ENCODE results near the gene SIK3.
"Not testable (repeated sequence)": the region's sequence is repeated elsewhere in the genome, so short reads cannot be mapped to it uniquely, and the experiment has no call there.

SIK3 gene

DNA sequence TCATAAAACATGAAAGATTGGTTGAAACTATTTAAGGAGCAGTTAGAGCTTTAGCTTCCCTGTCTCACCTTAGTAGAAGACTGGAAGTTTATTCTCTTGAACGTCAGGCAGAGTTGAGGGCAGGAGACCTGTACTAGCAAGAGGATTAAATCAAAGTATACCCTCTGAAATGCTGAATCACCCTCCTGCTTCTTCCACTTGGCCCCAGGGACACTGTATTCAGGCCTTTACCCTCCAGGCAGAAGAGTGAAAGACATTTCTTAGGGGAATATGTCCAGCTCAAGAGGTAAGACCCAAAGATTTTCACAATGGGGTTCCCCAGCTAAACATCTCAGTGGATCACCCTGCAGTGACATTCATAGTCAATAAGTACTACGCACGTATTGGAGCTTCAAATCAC is 287.0 kb downstream of the SIK3 start:
- DNase-seq = no peak

DNA sequence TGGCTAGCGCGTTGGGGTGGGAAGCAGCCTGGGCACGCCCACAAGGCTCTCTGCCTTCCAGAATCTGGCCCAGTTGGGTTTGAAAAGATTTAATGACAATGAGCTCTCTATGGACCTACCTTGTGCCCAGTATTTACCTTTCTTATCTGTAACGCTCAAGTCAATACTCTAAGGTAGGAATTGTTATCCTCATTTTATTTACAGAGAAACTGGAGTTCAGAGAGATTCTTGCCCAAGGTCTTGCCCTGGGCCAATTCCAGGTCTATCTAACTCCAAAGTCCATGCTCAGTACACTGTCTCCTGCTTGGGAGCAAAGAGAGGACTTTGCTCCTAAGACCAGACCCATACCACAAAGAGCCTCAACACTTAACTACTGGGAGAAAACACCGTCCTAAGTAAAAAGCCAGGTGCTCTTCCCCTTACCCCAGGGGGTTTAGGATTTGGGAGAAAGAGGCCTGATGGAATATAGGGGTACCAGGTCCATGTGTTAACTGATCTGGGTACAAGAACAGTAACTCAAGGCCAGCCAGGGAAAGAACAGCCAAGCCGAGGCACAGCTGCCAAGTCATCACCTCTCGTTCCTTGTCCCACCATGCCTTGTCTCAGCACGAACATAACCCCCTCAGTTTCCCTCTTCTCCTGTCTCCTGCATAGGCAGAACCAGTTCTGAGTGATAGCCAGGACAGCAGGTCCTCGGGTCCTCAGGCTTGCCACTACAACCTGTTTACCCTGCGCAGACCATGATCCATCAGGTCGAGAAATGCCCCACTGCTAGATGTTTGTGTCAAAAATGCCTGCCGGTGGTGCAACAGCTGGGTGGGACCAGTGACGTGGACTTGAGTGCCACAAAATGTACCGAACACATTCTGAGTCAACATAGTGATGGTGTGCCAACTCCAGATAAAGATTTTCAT is 289.7 kb downstream of the SIK3 start:
- DNase-seq = no peak

DNA sequence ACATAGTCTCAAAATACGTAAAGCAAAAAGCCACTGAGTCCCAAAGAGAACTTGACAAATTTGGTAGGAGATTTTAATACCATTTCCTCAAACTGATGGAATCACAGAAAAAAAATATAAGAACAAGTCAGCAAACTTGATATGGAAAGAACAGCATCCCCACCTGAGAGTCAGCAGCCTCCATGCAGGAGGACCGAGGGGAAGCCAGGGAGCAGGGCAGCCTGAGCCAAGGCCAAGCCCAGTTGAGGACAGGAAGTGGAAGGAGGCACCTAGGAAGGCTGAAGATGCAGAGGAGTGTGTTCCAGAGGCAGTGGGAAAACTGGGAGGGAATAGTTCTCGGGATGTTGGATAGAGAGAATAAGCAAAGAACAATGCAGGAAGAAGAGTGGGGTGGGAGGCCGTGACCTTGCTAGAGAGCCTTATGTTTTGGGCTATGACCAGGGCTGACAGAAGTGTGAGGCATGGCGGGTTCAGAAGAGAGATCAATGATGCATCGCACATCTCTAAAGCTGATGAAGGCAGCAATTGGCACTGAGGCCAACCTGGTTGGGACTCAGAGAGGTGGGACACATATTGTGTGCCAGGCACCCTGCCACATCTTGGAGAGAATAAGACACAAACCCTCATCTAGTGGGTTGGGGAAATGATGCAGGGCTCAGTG is 290.5 kb downstream of the SIK3 start:
- no peak for DNase-seq

DNA sequence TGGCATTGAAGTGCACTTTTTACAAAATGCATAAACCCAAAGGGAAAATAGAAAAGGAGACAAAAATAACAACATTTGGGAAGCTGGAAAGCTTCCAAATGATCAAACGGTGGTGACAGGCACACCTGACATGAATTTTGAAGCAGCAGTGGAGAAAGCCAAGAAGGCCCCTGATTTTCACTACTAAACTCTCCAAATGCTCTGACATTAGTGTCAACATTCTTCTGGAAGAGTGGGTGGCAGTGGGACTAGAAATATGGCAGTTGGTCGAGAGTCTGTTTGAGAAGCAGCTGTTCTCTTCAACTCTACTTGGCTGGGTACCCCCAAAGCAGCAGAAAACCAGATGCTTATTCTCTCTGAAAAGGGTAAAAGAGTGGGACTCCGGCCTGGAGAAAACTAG is 294.2 kb downstream of the SIK3 start:
- no peak for DNase-seq

DNA sequence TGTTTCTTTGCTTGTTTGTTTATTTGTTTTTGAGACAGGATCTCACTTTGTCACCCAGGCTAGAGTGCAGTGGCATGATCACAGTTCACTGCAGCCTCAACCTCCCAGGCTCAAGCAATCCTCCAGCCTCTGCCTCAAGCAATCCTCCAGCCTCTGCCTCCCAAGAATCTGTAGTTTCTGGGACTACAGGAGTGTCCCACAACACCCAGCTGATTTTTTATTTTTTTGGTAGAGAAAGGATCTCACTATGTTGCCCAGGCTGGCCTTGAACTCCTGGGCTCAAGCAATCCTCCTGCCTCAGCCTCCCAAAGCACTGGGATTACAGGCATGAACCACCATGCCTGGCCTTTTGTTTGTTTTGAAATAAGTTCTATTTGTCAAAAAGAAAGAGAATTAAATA is 296.6 kb downstream of the SIK3 start:
- DNase-seq = not testable (repeated sequence)

DNA sequence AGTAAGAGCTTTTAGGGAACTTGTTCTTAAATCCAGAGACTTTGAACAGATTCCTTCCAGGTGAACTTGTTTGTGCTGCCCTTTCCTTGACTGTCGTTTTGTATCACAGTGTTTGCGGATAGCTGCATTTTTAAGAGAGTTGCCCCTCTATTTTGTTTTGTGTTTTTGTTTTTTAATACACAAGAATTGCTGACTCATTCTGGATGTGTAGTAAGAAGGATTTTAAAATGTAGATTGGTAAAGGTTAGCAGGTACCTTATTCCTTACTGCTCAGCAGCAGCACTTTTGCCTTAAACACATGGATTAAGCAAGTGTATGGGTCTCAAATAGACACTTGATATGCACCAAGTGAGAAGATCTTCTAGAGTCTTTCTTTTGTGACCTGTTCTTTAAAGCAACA is 297.6 kb downstream of the SIK3 start:
- DNase-seq = no peak

DNA sequence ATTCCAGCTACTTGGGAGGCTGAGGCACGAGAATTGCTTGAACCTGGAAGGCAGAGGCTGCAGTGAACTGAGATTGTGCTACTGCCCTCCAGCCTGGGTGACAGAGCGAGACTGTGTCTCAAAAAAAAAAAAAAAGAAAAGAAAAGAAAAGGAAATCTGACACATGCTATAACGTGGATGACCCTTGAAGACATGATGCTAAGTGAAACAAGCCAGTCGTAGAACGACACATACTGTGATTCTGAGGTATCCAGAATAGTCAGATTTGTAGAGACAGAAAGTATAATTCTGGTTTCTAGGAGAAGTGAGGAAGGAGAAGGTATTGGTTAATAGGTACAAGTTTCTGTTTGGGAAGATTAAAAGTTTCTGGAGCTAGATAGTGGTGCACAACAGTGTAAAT is 299.9 kb downstream of the SIK3 start:
- no peak for DNase-seq

DNA sequence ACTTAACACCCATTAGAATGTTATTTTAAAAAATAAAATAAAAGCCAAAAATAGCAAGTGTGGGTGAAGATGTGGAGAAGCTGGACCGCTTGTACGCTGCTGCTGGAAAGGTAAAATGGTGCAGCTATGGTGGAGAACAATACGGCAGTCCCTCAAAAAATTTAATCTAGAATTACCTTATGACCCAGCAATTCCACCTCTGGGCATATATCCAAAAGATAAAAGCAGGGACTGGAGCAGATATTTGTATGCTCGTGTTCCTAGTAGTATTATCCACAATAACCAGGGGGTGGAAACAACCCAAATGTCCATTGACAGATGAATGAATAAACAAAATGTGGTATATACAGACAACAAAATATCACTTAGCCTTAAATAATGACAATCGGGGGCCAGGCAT is 300.4 kb downstream of the SIK3 start:
- DNase-seq = no peak

DNA sequence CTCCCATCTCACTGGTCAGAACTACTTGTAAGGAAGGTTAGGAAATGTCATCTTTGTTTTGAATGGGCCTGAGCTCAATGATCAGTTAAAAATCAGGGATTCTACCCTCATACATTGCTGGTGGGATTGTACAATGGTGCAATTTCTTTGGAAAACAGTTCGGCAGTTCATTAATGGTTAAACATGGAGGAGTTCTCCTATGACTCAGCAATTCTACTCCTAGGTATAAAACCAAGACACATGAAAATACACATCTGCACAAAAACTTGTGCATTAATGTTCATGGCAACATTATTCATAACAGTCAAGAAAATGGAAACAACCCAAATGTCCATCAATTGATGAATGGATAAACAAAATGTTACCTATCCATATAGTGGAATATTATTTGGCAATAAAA is 301.7 kb downstream of the SIK3 start:
- no peak for DNase-seq

DNA sequence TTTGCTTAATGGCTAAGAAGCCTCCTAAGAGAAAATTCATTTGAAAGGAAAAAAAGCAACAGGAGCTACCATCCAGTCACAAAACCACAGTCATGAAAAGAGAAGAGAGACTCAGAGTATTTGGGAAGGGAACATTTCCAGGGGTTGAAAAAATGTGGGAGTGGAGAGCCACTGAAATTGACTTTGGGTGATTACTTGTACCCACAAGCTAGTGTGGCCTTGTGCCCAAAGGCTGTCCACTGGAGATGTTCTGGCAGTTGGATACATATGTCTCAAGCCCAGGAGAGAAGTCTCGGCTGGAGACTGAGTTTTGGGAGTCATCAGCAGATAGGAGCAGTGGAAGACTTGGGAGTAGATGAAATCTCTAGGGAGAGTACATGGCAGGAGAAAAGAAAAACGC is 303.4 kb downstream of the SIK3 start:
- DNase-seq = no peak

DNA sequence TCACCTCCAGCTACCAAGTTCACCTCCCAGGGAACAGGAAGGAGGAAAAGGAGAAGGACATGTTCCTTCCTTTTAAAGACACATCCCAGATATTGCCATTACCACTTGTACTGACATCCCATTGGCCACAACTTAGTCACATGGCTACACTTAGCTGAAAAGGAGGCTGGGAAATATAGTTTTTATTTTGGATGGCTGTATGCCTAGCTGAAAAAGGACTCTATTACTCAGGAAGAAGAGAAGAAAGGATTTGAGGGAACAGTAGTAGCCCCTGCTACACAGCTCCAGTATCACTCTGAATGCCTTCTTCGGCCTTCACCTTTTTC is 304.5 kb downstream of the SIK3 start:
- DNase-seq = no peak

Data from retina (tissue), 1 donor.